WI38 (cell line): ENCODE data around the gene PLPP3.

Source experiments
- H3K4me3 ChIP-seq: 2 replicates; pipeline ENCODE4 v1.5.1; 2011; ENCODE audit warnings: low read depth, mild to moderate bottlenecking, control low read depth, low read length
- TF ChIP-seq, protein P1 (sequence below): IDR thresholded peaks from 2 replicates; pipeline ENCODE4 v1.5.1; 2012; ENCODE audit warnings: low read depth, mild to moderate bottlenecking, control low read depth, low read length

Gene PLPP3

DNA sequence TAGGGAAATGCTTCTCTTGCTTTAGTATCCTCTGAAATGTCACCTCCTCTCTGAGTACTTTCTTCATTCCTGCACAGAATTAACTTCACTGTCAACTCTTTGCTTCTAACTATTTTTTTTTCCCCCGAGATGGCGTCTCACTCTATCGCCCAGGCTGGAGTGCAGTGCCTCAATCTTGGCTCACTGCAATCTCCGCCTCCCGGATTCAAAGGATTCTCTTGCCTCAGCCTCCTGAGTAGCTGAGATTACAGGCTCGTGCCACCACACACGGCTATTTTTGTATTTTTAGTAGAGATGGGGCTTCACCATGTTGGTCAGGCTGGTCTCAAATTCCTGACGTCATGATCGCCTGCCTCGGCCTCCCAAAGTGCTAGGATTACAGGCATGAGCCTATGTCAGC lies 1.4 kb upstream of the PLPP3 start:
- no peak overlapping the region for H3K4me3 ChIP-seq
- TF ChIP-seq, protein P1, sequence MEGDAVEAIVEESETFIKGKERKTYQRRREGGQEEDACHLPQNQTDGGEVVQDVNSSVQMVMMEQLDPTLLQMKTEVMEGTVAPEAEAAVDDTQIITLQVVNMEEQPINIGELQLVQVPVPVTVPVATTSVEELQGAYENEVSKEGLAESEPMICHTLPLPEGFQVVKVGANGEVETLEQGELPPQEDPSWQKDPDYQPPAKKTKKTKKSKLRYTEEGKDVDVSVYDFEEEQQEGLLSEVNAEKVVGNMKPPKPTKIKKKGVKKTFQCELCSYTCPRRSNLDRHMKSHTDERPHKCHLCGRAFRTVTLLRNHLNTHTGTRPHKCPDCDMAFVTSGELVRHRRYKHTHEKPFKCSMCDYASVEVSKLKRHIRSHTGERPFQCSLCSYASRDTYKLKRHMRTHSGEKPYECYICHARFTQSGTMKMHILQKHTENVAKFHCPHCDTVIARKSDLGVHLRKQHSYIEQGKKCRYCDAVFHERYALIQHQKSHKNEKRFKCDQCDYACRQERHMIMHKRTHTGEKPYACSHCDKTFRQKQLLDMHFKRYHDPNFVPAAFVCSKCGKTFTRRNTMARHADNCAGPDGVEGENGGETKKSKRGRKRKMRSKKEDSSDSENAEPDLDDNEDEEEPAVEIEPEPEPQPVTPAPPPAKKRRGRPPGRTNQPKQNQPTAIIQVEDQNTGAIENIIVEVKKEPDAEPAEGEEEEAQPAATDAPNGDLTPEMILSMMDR, result no peak

DNA sequence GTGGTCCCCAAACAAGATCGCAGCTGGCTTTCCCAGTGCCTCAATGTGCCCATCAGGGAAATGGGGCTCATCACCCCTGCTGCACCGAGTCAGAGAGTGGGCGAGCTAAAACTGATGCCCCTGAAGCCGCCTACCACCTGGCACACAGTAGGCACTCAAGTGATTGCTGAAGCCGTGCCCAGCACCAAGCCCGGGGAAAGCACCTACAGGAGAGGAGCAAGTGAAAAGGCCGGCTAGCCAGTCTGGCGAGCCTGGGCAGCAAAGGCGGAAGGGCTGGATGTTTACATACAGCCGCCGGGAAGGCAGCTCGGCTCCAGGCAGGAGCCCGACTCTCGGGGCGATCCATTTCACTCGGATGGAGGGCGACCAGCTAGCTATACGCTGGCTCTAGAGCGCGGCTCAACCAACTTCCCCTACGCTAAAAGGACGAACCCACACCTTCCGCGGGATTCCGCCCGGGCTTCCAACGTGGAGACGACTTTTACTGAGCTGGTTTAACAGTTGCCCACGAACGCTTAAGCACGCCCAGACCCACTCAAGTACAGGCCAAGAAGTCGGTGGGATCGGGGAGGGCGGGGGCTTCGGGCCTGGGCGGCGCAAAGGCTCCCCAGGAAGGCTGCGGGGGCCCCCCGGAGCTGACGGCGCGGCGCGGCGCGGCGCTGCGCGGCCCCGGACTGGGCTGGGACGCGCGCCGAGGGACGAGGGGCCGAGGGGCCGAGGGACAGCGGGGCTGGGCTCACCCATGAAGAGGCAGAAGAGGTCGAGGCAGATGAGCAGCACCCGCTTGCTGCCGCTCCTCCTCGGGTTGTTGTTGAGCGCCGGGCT lies 1.0 kb downstream of the PLPP3 start:
- TF ChIP-seq, protein P1, result no peak
- peak overlapping the region; percentile 100 for H3K4me3 ChIP-seq

DNA sequence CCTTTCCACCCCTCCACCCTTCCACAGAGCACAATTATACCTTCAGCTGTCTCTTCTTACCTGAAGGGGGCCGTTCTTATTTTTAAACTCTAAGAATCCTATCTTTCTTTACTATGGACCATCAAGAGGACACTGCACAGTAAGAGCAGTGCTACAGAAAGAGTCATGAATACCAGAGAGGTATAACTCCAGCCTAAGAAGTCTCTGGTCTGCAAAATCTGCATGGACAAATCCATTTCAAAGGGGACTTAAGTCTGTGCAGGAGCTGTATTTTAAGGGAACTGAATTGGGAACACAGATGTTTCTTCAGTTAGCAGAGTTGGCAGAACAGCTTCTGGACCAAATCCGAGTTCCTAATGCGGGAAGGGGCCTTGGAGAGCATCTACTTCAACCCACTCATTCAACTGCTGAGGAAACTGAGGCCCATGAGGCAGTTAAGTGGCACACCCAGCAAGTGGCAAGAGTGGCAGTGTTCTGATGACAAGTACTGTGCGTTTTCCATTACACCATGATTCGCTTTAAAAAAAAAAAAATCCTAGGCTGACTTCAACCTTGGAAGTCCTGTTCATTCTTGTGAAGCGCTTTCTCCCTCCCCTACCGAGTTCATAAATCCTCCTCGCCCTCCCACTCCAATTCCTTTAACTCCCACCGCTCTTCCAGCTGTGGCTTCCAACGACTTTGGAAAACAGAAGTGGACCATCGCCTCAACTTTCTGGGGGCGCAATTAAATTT lies 1.8 kb downstream of the PLPP3 start:
- peak overlapping the region; percentile 100 for H3K4me3 ChIP-seq
- TF ChIP-seq, protein P1, result no peak

DNA sequence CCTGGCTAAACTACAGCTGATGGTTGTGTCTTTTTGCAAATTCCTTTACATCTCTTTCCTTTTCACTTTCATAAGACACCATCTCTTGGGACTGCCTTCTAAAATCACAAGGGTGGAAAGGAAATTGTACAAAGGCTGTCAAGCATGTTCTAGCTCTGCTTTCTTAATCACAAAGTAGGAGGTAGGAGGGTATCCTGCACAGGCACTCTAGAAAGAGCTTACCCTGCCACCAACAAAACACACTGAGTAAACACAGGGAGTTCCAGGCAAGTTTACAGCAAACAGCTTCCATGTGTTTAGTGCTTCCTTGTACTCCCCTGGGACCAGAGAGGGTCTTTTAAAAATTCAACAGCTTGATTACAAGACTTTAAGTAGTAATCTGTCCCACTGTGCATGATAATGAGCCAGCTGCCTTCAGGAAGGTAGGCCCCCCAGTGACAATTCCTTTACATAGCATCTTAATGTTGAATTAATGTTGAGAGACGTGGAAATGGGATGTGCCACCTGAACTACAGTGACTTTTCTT lies 2.4 kb downstream of the PLPP3 start:
- peak overlapping the region; percentile 100 for H3K4me3 ChIP-seq
- TF ChIP-seq, protein P1, result peak; percentile 31; the same call in 1 of the 2 replicates

DNA sequence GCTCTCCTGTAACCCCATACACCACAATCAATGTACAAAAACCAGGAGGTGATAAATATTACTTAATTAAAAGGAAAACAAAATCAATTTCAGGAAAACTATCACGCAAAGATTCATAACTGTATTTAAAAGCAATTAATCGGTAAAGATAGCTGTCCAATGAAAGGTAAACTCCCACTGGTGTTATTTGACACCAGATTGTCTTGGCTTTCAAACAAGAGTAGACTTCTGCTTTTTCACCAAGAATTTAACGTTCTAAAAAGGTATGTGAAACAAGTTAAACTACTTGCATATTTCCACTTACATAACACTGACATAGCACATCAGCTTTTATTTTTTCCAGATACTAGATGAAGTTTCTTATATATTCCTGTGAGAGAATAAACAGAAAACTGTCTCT lies 3.5 kb downstream of the PLPP3 start:
- TF ChIP-seq, protein P1, result no peak
- H3K4me3 ChIP-seq, result peak overlapping the region; percentile 100

DNA sequence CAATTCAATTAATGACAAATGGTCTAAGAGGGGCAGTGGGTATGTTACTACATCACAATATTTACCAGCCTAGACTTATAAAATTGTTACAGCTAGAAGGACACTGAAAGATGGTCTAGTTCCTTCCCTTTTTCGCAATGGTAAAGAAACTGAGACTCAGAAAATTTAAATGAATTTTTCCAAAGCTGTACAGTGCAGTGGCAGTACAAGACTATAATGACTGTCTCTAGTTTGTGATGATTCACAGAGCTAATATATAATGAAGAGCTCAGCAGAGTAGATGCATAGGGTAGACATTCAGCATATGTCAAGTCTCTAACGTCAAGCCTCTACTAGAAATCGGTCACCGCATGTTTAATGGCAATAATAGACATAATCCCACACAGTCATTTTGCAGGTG lies 4.6 kb downstream of the PLPP3 start:
- peak overlapping the region; percentile 100 for H3K4me3 ChIP-seq
- TF ChIP-seq, protein P1, result no peak

DNA sequence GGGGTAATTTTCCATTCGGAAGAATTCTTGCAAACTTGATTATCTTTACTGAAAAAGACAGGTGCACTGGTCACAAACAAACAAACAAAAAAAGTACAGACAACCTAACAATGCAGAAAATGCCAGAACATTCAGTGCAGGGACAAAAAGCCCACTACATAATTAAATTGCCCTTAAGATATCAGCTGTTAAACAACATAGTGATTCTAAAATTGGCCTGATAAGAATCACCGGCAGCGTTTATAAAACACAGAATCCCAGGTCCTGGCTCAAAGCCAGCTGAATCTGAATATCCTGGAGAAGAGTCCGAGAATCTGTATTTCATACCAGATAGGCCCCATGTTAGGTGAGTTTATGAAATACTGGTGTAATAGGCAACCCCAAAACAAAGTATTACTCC lies 6.1 kb downstream of the PLPP3 start:
- TF ChIP-seq, protein P1, result no peak
- no peak overlapping the region for H3K4me3 ChIP-seq
